ENCODE data around the gene PDLIM7. TPM values are rescaled to one million over a fixed set of nuclear protein-coding genes. Genes with fewer than 3 reads are reported as not detected.
A peak's percentile ranks its signal among the peaks of the same experiment; 100 is the strongest.

PDLIM7 gene
- total and polyA plus RNA-seq, 2 of the 8 experiments (the other 6 are each of a cell fraction or from before 2014, with no cell fraction given): 67.3 to 94.2 TPM

GRCh38 chr5:177446200-177447065 lies 51.0 kb downstream of the PDLIM7 start, which contains the start of gene PRR7:
Gene PRR7, plus strand, starts transcription at chr5:177446814. Its CDS starts 8,254 bp downstream, at chr5:177455068.
- Histone ChIP-seq H2BK15ac (ENCODE audit: low read length) (peak within 1 kb of the TSS; percentile 88; the same call in 1 of the 2 replicates), H3K23ac (ENCODE audit: insufficient read length) (no peak within 1 kb of the TSS), H3K27me3 (replicated peaks in 1 of 4; ENCODE audit: control insufficient read depth in 3 of 4, extremely low read depth in 1 of 4, insufficient read depth in 3 of 4, low read length in 3 of 4) (peaks cover 0 to 13% (median 5%) of the 10 kb centered on the region in 4 experiments; a peak in 5 of 7 replicates), H3K4ac (replicated peaks; ENCODE audit: insufficient read length, low read depth, low read length) (peak within 1 kb of the TSS; percentile 87), H3K79me2 (ENCODE audit: control insufficient read depth in 1 of 2, insufficient read depth in 2 of 2, low read length in 2 of 2) (no peaks in the 10 kb centered on the region), H3K4me1 (replicated peaks in 1 of 4; ENCODE audit: control insufficient read depth in 3 of 4, insufficient read depth in 4 of 4, low read length in 3 of 4) (peaks cover 0 to 30% (median 15%) of the 10 kb centered on the region in 4 experiments; a peak in 6 of 7 replicates), H4K5ac (ENCODE audit: insufficient read length, low read depth, low read length) (peak within 1 kb of the TSS; percentile 93), H4K91ac (replicated peaks; ENCODE audit: insufficient read length, low read length) (peak within 1 kb of the TSS; percentile 99), H4K8ac (ENCODE audit: extremely low read depth, insufficient read depth, low read length) (peak within 1 kb of the TSS; percentile 87), H3K18ac (ENCODE audit: extremely low read depth, low read length) (peak within 1 kb of the TSS; percentile 93), H2BK120ac (replicated peaks; ENCODE audit: low read depth, low read length) (peak within 1 kb of the TSS; percentile 30), H2BK12ac (ENCODE audit: low read depth, low read length) (peak within 1 kb of the TSS; percentile 45; the same call in 1 of the 2 replicates), H2AK5ac (ENCODE audit: low read depth, low read length) (no peak within 1 kb of the TSS), H3K36me3 (ENCODE audit: control insufficient read depth in 2 of 4, insufficient read depth in 4 of 4, low read length in 3 of 4) (peaks cover under 1 to 4% (median under 1%) of the 10 kb centered on the region in 4 experiments; a peak in 2 of 8 replicates), H3K4me3 (ENCODE audit: extremely low read depth in 1 of 4, insufficient read depth in 2 of 4, low read depth in 3 of 4, low read length in 4 of 4) (peak within 1 kb of the TSS; percentile 46 to 74 (median 64)), H3K27ac (ENCODE audit: low read depth, low read length) (peak within 1 kb of the TSS; percentile 59), H2AFZ (ENCODE audit: low read length) (0 out of 2 replicates have a peak within 1 kb of the TSS, but pooled peaks have one; percentile 14), H3K9me3 (ENCODE audit: insufficient read depth in 2 of 2, low read depth in 1 of 2, low read length in 1 of 2) (no peaks in the 10 kb centered on the region), H3K79me1 (ENCODE audit: low read depth, low read length) (no peaks in the 10 kb centered on the region; the same call in none of the 2 replicates), H3K56ac (replicated peaks; ENCODE audit: insufficient read length, low read depth, low read length) (no peak within 1 kb of the TSS), H3K9ac (replicated peaks in 1 of 4; ENCODE audit: extremely low read depth in 1 of 4, low read depth in 3 of 4, low read length in 3 of 4) (peak within 1 kb of the TSS; percentile 7 to 76 (median 72); a peak in 6 of 7 replicates), H3K14ac (ENCODE audit: insufficient read length) (no peak within 1 kb of the TSS), H3K23me2 (ENCODE audit: low read depth, low read length) (peaks cover 9% of the 10 kb centered on the region), H2BK5ac (ENCODE audit: low read depth, low read length) (peak within 1 kb of the TSS; percentile 68; the same call in 1 of the 2 replicates), H2BK20ac (ENCODE audit: low read length) (no peak within 1 kb of the TSS), H4K20me1 (replicated peaks in 1 of 2; ENCODE audit: control insufficient read depth in 1 of 2, insufficient read depth in 2 of 2, low read length in 2 of 2) (peaks cover 0 to 7% of the 10 kb centered on the region in 2 experiments), H3K4me2 (ENCODE audit: insufficient read depth in 1 of 2, low read depth in 2 of 2, low read length in 2 of 2) (peak within 1 kb of the TSS; percentile 89 to 93)
- 7% methylated on average over 48 of the region's 89 CpGs; no CpG with 5 or more reads in 1 of the 2 experiments for whole genome bisulfite sequencing, 2 experiments (ENCODE audit: extremely low coverage in 1 of 2, insufficient coverage in 1 of 2, insufficient read length in 1 of 2, insufficient replicate concordance in 2 of 2, low coverage in 1 of 2, low lambda C conversion rate in 2 of 2, missing lambda C conversion rate in 1 of 2)
- no peak for FAIRE-seq
- ChIA-PET CTCF (ENCODE audit: partially characterized antibody) (interaction anchor here (0.6 to 23.6 kb wide), 11 partner anchors 7 to 138 kb away, joined by 3 to 430 read pairs (median 5); partner anchors contain the start of genes F12, PDLIM7, PFN3 and SLC34A1), POLR2A (ENCODE audit: partially characterized antibody) (interaction anchor here (0.6 to 67.5 kb wide), 17 partner anchors 10 to 142 kb away, joined by 3 to 3349 read pairs (median 8); partner anchors contain the start of genes DBN1, DOK3, F12 and GRK6)
- DNase-seq (ENCODE audit: low read depth in 1 of 2, low spot score in 2 of 2): peak in 1 of 2 experiments; percentile 81
- TF ChIP-seq MAFK (IDR thresholded peaks at IDR 0.05; ENCODE audit: low read depth, low read length) (no peak), JUND (IDR thresholded peaks at IDR 0.05; ENCODE audit: low read length) (no peak), HDAC2 (IDR thresholded peaks at IDR 0.05; ENCODE audit: borderline replicate concordance in 1 of 2, low read depth in 2 of 2, low read length in 2 of 2) (no peak), FOSL1 (IDR thresholded peaks at IDR 0.05; ENCODE audit: insufficient read depth, low read depth, low read length) (no peak), SIN3A (conservative IDR thresholded peaks at IDR 0.05 in 1 of 2, IDR thresholded peaks at IDR 0.05 in 1 of 2; ENCODE audit: low read depth in 1 of 2, low read length in 2 of 2) (0 out of 4 replicates have a peak, but pooled peaks of 1 of the 2 experiments have one; percentile 36), SAP30 (IDR thresholded peaks at IDR 0.05; ENCODE audit: insufficient read depth, insufficient replicate concordance, low read length) (no peak), TAF7 (optimal IDR thresholded peaks at IDR 0.05; ENCODE audit: borderline replicate concordance, low read depth, low read length) (no peak), RBBP5 (IDR thresholded peaks at IDR 0.05; ENCODE audit: borderline replicate concordance, low read depth, low read length) (no peak; the same call in 1 of the 2 replicates)

All from H1 (cell line).